ENCODE results near the gene FARP2.

DNA sequence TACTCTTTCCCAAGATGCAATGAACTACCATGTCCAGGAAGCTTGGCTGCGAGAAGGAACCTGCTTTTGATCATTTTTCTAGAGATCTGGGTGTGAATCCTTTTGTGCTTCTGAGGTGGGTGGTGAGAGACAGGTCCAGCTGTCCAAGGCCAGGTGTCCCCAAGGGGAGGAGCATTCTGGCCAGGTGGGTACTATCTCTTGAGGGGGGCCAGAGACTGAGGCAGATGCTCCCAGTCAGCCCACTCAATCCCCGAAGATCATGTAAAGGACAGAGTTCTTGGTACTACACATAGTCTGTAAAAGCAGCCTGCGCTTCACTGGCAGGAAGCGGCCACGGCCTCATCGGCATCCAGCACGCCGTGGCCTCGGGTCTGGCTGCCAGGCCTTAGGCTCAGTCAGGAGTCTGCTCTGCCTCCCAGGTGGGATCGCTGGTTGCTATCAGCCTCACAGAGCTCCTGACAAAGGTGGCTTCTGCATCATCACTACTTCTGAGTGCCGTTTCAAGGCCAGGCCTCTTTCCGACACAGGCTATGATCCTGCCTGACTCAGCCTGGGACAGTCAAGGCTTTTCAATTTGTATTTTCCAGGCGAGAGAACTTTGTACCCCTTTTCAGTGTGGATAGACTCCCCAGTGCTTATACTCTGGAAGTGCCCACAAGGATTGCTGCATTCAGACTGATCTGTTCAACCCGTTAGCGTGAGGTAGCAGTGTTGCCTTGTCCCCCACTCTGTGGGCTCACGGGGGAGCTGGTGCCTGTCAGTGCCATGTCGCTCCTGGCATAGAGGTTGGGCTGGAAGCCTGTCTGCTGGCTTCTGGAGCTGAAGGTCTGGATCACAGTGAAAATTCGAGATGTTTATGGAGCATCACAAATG is 123.2 kb downstream of the FARP2 start:
- TF ChIP-seq, protein P1, sequence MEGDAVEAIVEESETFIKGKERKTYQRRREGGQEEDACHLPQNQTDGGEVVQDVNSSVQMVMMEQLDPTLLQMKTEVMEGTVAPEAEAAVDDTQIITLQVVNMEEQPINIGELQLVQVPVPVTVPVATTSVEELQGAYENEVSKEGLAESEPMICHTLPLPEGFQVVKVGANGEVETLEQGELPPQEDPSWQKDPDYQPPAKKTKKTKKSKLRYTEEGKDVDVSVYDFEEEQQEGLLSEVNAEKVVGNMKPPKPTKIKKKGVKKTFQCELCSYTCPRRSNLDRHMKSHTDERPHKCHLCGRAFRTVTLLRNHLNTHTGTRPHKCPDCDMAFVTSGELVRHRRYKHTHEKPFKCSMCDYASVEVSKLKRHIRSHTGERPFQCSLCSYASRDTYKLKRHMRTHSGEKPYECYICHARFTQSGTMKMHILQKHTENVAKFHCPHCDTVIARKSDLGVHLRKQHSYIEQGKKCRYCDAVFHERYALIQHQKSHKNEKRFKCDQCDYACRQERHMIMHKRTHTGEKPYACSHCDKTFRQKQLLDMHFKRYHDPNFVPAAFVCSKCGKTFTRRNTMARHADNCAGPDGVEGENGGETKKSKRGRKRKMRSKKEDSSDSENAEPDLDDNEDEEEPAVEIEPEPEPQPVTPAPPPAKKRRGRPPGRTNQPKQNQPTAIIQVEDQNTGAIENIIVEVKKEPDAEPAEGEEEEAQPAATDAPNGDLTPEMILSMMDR (IDR thresholded peaks at IDR 0.05): no peak
- no peak for TF ChIP-seq POLR2A (IDR thresholded peaks at IDR 0.05)

Measured in heart left ventricle (tissue), 13 donors.